GM21529 (cell line): Measurements from ENCODE around the gene SPTBN4.
"Not testable (repeated sequence)": the region's sequence is repeated elsewhere in the genome, so short reads cannot be mapped to it uniquely, and the experiment has no call there.

Source experiments
- ATAC-seq: cut with Tn5 transposase; IDR thresholded peaks from one replicate; pipeline ENCODE4 v1.9.1; 2021; ENCODE audit not compliant: unreplicated experiment

The SPTBN4 gene

DNA sequence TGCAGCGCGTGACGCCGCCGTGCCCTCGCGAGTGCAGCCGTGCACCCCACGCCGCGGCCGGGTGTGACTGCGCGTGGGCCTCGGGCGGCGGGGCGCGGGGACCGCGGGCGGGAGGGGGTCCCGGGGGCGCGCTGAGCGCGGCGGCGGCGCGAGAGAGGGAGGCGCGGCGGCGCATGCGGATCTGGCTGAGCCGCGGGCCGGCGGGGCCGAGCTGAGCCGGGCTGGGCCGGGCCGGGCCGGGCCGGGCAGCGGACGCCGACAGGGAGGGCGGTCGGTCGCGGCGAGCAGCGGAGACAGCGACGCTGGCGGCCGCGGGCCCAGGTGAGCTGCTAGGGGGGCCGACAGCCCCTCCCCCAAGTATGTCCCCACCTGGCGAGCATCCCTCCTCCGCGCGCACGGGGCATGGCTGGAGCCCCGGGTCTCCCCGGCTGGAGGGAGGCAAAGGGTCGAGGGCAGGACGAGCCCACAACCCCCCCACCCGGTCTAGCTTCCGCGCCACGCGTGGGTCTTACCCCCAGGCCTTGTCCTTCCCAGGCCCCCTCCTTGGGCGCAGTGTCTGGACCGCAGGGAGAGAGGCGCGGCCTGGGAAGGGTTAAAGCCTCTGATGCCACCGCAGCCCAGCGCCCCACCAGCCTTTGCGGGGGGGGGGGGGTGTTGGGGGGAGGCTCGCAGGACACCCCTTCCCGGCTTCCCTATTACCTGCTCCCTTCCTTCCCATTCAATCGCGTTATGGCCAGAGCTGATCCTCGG, at the start of gene SPTBN4:
TSS of gene SPTBN4 (plus strand) at position 17 of the 750 bp plus-strand sequence. CDS start 5,621 bp downstream, outside the sequence.
- no peak for ATAC-seq

DNA sequence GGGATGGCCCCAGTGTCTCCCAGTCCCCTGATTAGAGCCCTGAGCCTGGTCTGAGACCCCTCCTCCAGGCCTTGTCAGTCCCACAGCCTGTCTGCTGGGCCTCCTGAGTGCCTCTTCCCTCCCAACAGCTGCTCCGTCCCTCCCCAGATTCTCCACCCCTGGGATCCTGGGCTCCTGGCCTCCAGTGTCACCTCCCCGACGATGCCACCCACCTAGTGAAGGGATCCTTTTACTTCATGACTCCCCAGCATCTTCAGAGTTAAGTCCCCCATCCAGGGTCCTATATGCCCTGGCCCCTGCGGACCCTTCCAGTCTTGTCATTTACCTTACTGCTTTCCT, 49.2 kb upstream of the SPTBN4 start:
- ATAC-seq, result no peak

DNA sequence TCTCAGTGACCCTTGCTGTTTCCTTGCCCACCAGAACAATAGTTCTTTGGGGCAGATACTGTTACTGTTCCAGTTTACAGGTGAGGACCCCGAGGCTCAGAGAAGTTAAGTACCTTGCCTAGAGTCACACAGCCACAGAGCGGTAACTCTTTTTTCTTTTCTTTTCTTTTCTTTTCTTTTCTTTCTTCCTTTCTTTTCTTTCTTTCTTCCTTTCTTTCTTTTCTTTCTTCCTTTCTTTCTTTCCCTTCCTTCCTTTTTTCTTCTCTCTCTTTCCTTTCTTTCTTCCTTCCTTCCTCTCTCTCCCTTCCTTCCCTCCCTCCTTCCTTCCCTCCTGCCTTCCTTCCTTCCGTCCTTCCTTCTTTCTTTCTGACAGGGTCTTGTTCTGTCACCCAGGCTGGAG, 48.8 kb upstream of the SPTBN4 start:
- no peak for ATAC-seq

DNA sequence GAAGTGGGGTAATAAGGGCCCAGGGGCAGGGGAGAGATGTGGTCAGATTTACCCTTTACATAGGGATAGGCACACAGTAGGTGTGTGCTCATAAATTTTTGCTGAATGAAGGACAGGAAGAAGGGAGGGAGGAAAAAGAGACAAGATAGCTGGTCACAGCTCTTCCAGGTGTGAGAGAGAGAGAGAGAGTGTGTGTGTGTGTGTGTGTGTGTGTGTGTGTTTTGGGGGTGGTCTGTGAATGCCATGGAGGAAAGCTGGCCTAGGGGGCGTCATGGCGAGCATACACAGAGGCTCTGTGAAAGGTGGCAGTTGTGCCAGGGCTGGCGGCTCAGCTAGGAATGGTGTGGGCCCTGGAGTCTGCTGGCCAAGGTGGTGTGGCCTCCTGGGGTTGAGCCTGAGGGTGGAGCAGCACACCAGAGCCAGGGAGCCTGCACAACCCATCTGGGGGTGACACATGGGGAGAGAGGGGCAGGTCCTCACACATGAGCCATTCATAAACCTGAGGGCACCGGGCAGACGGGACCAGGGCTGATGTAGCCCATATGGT, 47.7 kb upstream of the SPTBN4 start:
- no peak for ATAC-seq

DNA sequence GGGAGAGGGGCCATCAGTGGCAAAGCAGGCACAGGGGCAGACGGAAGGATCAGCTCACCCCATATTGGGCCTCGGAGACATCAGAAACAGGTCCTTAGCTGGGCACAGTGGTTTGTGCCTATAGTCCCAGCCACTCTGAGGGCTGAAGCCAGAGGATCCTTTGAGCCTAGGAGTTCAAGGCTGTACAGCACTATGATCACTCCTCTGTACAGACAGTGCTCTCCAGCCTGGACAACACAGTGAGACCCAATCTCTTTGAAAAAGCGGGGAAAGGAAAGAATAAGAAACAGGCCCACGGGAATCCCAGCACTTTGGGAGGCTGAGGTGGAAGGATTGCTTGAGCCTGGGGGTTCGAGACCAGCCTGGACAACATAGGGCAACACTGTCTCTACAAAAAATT, 47.0 kb upstream of the SPTBN4 start:
- no peak for ATAC-seq

DNA sequence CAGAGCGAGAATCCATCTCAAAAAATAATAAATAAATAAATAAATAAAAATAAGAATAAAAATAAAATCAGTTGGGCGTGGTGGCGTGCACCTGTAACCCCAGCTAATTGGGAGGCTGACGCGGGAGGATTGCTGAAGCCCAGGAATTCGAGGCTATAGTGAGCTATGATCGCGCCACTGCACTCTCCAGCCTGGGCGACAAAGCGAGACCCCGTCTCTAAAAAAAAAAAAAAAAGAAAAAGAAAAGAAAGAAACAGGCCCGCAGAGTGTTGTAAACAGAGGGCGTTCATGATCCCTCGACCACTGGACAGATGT, 46.4 kb upstream of the SPTBN4 start:
- ATAC-seq, result no peak

DNA sequence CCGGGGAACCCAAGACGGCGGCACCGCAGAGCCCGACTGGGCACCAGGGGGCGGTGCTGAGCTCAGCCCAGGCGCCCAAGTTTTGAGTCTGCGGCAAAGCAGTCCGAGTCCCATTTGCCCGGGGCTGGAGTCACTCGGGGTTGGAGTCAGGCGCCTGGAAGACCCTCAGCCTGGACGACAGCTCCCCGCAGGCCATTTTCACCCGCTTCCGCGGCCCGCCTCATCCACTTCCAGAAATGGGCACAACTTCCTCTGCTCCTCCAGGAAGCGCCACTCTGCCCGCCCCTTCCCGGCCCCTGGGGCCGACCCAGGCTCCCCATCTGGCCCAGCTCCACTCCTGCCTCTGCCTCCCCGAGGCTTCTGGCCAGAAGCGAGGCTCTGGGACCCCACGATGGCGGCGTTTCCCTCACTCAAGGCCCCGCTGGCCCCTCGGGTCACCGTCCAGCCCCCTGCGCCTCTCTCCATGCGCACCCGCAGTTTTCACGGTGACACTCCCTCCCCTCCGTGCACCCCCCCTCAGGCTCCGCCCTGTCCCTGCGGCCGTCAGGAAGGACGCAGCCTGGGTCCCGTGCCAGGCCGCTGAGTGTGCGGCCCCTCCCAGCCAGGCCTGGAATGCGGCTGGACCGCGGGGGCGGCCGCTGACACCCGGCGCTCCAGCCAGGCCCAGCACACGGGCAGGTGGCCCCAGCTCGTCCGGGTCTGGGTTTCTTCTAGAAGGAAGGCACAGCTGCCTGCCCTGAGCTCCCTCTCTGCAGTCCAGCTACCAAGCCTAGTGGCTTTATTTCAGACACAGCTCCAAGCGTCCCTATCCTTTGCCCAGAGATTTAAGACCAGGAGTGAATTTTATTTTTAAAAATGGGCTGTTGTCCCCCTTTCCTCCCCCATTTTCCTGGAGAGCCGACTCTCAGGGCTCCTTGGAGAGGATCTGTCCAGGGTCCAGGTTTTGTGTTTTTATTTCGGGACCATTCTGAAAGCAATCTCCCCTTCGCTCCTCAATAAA, 45.7 kb upstream of the SPTBN4 start:
- peak; percentile 42 for ATAC-seq

DNA sequence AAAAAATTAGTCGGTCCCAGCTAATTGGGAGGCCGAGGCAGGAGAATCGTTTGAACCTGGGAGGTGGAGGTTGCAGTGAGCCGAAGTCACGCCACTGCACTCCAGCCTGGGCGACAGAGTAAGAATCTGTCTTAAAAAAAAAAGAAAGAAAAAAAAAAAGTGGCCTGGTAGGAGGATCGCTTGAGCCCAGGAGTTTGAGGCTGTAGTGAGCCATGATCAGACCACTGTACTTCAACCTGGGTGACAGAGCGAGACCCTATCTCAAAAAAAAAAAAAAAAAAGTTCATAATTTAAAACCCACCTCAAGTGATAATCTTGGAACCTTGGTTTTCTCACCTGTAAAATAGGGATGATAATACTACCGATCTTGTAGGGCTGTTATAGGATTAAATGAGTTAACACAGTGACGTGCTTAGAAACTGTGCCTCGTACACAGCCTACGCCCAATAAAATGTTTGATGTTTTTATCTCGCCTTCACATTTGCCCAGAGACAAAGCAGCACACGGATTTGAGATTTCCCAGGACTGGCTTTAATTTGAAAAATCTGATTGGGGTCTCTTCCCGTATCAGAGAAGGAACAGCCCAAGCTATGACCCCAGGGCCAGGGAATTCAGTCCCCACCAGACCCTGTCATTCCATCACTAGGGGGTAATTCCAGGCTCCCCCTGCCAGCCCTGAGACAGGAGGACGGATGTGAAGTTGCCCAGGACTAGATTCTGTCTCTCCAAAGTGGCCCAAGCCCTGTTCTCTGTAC, 44.6 kb upstream of the SPTBN4 start:
- ATAC-seq, result no peak

DNA sequence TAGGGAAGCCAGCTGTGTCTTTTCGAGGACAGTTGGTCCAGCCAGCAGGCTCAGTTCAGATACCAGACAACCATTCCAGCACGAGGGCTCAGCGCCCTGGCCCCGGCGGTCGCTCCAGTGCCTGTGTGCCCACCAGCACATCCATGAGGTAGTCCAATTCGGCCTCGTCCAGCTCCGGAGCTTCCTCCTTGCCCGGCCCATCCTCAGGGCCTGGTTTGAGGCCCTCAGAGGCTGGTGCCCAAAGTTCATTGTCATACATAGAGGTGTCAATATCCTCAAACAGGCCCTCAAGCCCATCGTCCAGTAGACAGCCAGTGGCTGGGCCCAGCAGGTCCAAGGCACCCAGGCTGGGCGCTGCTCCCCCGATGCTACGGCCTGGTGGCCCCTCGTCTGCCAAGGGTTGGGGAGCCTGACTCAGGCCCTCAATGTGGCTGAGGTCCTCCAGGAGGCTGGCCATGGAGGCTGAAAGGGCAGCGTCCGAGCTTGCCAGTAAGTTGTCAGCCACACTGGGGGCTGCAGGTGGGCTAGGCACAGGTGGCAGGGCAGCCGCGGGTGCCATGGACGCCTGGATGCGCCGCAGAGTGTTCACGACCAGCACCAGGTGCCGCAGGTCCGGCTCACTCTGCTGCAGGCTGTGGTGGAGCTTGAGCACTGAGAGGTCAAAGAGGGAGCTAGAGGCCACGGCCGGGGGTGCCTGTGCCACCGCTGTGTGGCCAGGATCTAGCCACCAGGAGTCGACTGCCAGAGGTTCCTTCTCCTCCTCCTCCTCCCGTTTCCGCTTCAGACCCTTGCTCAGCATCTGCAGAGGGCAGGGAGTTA, 43.8 kb upstream of the SPTBN4 start:
- no peak for ATAC-seq

DNA sequence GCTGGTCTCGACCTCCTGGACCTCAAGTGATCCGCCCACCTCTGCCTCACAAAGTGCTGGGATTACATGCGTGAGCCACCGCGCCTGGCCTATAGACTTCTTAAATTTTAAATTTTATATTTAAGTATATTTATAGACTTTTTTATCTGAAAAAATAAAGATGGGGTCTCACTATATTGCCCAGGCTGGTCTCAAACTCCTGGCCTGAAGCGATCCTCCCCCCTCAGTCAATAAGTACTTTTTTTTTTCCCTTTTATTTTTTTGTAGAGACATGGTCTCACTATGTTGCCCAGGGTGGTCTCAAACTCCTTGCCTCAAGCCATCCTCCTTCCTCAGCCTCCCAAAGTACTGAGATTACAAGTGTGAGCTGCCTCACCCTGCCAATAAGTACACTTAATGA, 42.9 kb upstream of the SPTBN4 start:
- ATAC-seq, result no peak

DNA sequence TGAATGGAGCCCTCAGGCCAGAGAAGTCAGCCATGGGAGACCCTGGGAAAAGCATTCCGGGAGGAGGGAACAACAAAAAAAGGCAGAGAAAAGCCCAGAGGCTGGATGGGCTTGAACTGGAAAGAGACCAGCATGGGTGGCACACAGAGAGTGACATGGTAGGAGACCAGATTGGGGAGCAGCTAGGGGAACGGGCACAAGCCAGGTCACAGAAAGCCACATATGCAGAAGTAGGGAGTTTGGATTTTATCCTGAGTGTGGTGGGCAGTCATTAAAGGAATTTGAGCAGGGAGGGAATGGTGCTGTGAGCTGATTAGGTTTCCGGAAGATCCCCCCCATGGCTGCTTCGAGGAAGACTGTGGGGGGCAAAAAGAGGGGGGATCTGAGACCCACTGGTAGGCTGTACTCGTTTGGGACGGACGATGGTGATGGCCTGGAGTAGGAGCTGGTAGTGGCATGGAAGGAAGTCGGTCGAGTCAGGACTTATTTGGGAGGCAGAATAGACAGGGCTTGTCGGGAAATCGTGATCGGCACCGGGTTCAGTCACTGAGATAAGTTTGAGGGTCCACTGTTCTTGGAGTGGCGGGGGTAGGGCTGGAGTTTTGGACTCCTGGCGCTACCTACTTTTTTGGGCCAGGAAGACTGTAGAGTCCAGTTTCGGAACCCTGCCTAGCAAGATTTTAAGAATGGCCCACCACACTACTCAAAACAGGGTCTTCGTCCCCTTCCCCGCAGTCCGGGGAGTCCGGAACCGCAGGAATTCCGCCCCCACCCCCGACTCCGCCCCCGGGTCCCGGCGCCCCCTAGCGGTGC, 42.0 kb upstream of the SPTBN4 start:
- ATAC-seq, result no peak

DNA sequence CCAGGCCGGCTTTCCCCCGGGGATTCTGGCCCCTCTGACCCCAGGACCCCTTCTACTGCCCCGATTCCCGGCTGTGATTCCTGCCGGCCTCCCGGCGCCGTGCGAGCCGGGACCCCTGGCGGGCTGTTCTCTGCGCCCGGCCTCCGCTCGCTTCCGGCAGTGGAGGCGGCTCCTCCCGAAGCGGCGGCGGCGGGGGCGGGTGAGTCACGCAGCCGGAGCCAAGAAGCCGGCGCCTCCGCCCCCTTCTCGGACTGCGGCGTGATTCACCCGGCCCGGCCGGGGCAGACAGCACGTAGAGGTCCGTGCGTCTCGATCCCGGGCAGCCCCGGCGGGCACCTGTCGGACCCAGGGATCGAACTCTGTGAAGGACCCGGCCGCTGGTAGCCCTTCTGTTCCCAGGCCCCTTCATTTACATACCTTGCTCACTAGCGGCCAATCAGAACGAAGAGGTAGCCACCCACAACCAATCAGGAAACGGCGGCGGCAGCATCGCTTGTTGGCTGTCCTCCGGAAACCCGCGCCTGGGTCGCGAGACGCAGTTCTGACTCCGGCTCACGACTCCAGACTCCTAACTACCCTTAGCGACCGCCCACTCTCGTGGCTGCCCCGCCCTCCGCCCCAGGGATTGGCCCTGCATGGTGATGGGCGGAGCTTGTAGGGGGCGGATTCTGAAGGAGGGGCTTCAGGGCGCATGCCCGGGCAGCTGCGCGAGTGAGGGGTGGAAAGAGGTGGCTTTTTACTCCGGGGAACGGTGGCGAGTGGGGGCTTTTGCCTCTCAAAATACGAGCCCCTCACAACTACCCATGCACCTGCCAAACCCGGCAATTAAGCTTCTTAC, 41.1 kb upstream of the SPTBN4 start, which contains the start of gene SERTAD1:
TSS of gene SERTAD1 (minus strand) at position 543 of the 838 bp plus-strand sequence. CDS start 2,446 bp downstream, outside the sequence.
- peak; percentile 74 for ATAC-seq

DNA sequence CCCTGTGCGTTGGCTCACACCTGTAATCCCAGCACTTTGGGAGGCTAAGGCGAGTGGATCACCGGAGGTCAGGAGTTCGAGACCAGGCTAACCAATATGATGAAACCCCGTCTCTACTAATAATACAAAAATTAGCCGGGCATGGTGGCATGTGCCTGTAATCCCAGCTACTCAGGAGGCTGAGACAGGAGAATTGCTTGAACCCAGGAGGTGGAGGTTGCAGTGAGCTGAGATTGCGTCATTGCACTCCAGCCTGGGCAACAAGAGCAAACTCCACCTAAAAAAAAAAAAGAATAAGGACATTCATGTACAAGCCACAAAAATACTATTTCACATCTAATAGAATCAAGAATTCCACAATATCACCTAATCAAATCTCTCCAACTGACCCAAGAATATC, 38.6 kb upstream of the SPTBN4 start:
- ATAC-seq, result not testable (repeated sequence)

DNA sequence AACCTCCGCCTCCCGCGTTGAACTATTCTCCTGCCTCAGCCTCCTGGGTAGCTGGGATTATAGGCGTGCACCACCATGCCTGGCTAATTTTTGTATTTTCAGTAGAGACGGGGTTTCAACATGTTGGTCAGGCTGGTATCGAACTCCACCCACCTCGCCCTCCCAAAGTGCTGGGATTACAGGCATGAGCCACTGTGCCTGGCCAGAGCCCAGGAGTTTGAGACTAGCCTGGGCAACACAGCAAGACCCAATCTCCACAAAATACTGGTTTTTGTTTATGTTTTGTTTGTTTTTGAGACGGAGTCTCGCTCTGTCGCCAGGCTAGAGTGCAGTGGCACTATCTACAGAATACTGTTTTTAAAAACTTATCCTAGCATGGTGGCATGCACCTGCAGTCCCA, 36.6 kb upstream of the SPTBN4 start:
- ATAC-seq, result not testable (repeated sequence)

DNA sequence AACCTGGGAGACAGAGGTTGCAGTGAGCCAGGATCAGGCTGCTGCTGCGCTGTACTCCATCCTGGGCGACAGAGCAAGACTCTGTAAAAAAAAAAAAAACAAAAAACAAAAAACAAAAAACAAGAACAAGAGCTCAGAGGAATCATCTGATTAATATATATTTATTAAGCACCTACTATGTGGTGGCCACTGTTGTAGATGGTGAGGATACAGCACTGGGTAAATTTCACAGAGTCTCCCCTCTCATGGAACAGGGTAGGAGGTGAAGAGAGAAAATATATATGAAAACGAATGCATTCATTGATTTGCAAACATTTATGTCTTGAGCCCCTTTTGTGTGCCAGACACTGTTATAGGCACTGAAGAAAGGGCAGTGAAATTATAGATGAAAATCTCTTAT, 35.1 kb upstream of the SPTBN4 start:
- ATAC-seq, result no peak

DNA sequence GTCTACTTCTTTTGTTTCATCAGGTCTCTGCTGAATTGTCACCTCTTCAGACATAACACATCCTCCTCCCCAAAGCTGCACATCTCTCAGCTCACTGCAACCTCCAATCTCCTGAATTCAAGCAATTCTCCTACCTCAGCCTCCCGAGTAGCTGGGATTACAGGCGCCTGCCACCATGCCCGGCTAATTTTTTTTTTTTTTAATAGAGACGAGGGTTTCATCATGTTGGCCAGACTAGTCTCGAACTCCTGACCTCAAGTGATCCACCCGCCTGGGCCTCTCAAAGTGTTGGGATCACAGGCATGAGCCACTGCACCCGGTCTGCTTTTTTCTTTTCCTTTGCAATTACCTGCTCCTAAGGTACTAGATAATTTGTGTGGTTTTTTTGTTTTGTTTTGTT, 34.0 kb upstream of the SPTBN4 start:
- ATAC-seq, result not testable (repeated sequence)

DNA sequence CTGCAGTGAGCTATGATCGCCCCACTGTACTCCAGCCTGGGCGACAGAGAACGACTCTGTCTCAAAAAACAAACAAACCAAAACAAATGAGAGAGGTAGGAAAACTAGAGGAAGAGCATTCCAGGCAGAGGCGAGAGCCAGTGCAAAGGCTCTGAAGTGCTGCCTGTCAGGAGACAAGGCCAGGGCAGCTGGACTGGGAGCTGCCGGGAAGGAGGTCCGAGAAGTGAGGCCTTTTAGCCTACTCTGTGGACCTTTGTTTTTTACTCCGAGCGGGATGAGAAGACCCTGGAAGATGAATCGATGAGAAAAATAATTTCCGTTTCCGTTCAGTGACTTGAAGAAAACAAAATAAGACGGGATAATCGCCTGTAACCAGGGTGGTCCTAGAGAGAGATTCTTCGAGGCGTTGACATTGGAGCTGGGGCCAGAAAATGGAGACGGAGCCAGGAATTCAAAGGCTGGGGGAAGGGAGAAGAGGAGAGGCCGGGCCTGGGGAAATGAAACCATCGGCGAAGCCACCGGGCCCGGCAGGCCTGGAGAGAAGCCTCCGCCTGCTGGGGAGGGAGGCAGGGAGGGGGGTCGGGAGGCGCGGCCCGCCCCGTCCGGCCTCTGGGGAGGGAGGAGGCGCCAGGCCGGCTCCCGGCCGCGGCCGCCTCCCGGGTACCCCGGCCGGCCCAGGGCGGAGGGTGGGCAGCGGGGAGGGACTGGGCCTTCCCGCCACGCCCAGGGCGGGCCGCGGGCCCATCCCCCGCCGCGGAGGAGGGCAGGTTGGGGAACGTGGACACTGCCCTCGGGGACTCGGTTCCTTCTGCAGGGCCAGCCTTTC, 33.2 kb upstream of the SPTBN4 start:
- no peak for ATAC-seq

DNA sequence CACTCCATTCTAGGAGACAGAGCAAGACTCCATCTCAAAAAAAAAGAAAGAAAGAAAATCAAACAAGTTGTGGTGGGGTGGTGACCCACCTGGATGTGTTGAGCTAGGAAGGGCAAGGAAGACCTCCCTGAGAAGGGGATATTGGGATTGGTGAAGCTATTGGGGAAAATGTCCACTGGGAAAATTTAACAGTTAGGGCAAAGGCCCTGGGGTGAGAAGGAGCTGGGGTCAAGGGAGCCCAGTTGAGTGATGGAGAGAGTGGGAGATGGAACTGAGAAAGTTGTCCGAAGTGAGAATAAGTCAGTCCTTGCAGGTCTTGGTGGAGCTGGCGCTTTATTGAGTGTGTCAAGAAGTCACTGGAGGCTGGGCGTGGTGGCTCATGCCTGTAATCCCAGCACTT, 28.5 kb upstream of the SPTBN4 start:
- no peak for ATAC-seq
